NT2/D1 (cell line): ENCODE data around the gene CATSPERE.

Source experiments
- SUZ12 ChIP-seq: IDR thresholded peaks from 2 replicates; pipeline ENCODE4 v1.6.1; 2011; ENCODE audit not compliant: insufficient read length, insufficient read depth; ENCODE audit errors: extremely low read depth
- YY1 ChIP-seq: IDR thresholded peaks from 2 replicates; pipeline ENCODE4 v1.6.1; 2011; ENCODE audit not compliant: insufficient read length, insufficient read depth
- ZNF274 ChIP-seq: IDR thresholded peaks from 2 replicates; pipeline ENCODE4 v1.6.1; 2011; ENCODE audit warnings: mild to moderate bottlenecking, low read depth, low read length

GRCh38 chr1:244667797-244668196, 206.7 kb downstream of the CATSPERE start:
- TF ChIP-seq ZNF274 (no peak), SUZ12 (no peak), YY1 (no peak)
